ENCODE measurements around the gene CBFA2T2.

Gene CBFA2T2

DNA sequence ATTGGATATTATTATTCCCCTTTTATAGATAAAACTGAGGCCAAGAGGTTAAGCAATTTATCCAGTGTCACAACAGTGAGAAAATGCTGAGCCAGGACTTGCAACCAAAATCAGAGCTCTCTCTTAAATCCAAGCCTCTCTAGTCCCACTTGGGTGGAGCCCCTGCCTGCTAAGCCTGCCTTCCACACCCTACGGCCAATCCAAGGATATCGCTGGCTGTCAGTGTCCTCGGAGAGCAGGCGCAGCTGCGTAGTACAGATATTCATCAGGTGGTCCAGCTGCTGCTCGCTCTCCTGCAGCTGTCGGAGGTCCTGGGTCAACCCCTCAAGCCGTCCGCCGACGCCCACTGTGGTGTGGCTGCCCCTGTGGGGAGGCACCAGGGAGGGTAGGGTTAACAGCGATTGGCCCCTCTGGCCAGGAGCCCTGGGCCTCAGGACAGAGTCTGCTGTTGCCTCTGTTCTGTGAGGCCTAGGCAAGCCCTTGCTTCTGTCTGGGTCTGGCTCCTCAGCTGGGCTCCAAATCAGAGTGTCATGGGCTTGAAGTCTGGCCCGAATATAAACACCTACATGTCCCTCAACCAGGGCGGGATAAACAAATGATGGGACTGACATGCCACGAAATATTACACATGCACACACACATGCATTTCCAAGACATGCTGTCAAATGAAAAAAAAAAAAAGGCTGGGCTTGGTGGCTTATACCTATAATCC is 188.3 kb downstream of the CBFA2T2 start:
- H3K27me3 ChIP-seq (ENCODE audit: control insufficient read depth, insufficient read depth, low read length) = no peaks in the 10 kb centered on the region
- no peak overlapping the region for H3K9ac ChIP-seq (ENCODE audit: low read length)
- H3K9me3 ChIP-seq (ENCODE audit: control insufficient read depth, low read length) = no peaks in the 10 kb centered on the region
- no peak overlapping the region for H3K4me3 ChIP-seq (ENCODE audit: low read length)
- H3K36me3 ChIP-seq (ENCODE audit: control insufficient read depth, insufficient read depth, low read length) = no peaks in the 10 kb centered on the region
- H3K4me1 ChIP-seq (ENCODE audit: control insufficient read depth, insufficient read depth, low read length) = peaks cover 19% of the 10 kb centered on the region

DNA sequence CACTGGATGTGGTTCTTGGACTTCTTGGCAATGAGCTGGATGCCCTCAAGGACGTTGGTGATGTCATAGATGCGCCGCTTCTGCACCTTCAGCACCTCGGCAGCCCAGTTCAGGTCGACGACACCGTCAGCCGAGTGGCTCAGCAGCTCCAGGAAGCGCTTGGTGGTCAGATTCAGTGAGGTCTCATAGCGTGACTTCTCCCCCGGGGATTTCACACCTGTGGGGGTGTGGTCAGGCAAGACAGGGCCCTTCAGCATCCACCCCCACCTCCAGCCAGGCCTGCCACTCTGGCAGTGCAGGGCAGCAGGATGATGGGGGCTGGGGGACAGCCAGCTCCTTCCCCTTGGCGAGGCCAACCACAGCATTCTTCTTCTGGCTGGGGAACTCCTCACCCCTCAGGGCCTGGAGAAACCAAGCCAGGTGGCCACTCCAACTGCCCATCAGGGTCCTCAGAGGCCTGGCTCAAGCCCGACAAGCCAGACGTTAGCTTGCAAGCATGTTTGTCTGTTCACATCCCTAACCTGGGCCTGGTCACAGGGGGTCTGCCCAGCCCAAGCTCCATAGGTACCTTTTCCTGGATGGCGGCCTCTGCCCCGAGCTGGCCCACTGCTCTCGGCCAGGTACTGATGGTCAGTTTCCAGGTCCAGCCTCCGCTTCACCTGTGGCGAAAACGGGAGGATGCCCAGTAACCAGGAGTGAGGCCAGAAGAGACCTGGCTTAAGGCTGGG is 190.0 kb downstream of the CBFA2T2 start:
- H3K4me1 ChIP-seq (ENCODE audit: control insufficient read depth, insufficient read depth, low read length) = peaks cover 17% of the 10 kb centered on the region
- no peaks in the 10 kb centered on the region for H3K36me3 ChIP-seq (ENCODE audit: control insufficient read depth, insufficient read depth, low read length)
- H3K9me3 ChIP-seq (ENCODE audit: control insufficient read depth, low read length) = no peaks in the 10 kb centered on the region
- H3K27me3 ChIP-seq (ENCODE audit: control insufficient read depth, insufficient read depth, low read length) = no peaks in the 10 kb centered on the region
- no peak overlapping the region for H3K4me3 ChIP-seq (ENCODE audit: low read length)
- no peak overlapping the region for H3K9ac ChIP-seq (ENCODE audit: low read length)

DNA sequence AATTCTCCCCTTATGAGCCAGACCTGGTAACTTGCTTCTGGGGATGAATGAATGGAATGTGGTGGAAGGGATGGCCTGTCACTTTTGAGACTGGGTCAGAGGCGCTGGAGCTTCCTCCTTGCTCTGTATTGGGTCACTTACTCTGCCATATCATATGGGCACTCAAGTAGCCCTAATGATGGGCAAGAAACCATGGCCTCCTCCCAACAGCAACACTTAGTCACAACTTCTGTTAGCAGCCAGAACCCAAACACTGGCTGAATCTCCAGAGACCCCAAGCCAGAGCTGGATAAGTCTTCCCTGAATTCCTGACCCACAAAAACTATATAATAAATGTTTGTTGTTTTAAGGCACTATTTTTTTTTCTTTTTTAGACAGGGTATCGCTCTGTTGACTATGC is 190.8 kb downstream of the CBFA2T2 start:
- Histone ChIP-seq H3K4me3 (ENCODE audit: low read length) (no peak overlapping the region), H3K27me3 (ENCODE audit: control insufficient read depth, insufficient read depth, low read length) (no peaks in the 10 kb centered on the region), H3K36me3 (ENCODE audit: control insufficient read depth, insufficient read depth, low read length) (no peaks in the 10 kb centered on the region), H3K9ac (ENCODE audit: low read length) (no peak overlapping the region), H3K9me3 (ENCODE audit: control insufficient read depth, low read length) (no peaks in the 10 kb centered on the region), H3K4me1 (ENCODE audit: control insufficient read depth, insufficient read depth, low read length) (peaks cover 20% of the 10 kb centered on the region)

DNA sequence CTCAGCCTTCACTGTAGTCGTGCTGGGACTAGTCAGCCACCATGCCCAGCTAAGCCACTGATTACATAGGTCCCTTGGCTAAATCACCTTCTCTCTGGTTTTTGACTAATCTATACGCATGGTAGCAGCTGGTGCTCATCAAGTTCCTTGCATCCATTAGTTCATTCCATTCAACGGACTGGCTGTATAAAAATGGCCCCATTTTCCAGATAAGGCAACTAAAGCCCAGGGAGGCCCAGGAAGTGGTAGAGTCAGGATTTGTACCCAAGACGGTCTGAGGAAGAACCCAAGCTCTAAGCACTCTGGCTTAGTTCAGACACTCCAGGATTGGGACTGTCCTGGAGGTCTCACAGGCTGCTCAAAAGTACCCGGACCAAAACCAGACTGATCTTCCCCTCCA is 191.4 kb downstream of the CBFA2T2 start:
- H3K9ac ChIP-seq (ENCODE audit: low read length) = no peak overlapping the region
- H3K36me3 ChIP-seq (ENCODE audit: control insufficient read depth, insufficient read depth, low read length) = no peaks in the 10 kb centered on the region
- no peaks in the 10 kb centered on the region for H3K9me3 ChIP-seq (ENCODE audit: control insufficient read depth, low read length)
- H3K4me1 ChIP-seq (ENCODE audit: control insufficient read depth, insufficient read depth, low read length) = peaks cover 20% of the 10 kb centered on the region
- no peak overlapping the region for H3K4me3 ChIP-seq (ENCODE audit: low read length)
- no peaks in the 10 kb centered on the region for H3K27me3 ChIP-seq (ENCODE audit: control insufficient read depth, insufficient read depth, low read length)

DNA sequence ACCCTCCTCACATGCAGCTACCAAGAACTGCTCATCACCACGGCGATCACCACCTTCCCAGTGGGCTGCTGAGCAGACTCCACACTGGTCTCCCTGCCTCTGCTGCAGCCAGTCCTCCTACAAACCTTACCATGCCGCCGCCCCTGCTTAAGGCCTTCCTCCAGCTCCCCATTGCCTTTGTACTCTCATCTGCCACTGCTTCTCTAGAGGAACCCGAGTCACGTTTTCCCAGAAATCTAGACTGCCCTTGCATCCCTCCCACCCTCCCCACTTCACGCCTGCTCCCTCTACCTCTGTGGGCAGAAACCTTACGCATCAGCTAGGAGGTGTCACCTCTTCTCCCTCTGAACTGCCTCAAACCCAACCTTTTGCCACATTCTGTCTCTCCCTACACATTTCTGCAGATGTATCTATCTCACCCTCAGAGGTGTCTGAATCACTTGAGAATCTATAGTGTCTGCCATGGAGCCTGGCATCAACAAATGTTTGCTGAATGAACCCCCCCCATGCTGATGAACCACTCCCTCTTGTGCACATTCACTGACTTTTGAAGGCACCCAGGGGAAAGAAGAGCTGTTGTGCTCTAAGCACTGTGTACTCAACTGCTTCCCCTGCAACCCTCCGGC is 191.9 kb downstream of the CBFA2T2 start:
- Histone ChIP-seq H3K4me3 (ENCODE audit: low read length) (no peak overlapping the region), H3K4me1 (ENCODE audit: control insufficient read depth, insufficient read depth, low read length) (peaks cover 23% of the 10 kb centered on the region), H3K9ac (ENCODE audit: low read length) (no peak overlapping the region), H3K9me3 (ENCODE audit: control insufficient read depth, low read length) (no peaks in the 10 kb centered on the region), H3K36me3 (ENCODE audit: control insufficient read depth, insufficient read depth, low read length) (no peaks in the 10 kb centered on the region), H3K27me3 (ENCODE audit: control insufficient read depth, insufficient read depth, low read length) (no peaks in the 10 kb centered on the region)

DNA sequence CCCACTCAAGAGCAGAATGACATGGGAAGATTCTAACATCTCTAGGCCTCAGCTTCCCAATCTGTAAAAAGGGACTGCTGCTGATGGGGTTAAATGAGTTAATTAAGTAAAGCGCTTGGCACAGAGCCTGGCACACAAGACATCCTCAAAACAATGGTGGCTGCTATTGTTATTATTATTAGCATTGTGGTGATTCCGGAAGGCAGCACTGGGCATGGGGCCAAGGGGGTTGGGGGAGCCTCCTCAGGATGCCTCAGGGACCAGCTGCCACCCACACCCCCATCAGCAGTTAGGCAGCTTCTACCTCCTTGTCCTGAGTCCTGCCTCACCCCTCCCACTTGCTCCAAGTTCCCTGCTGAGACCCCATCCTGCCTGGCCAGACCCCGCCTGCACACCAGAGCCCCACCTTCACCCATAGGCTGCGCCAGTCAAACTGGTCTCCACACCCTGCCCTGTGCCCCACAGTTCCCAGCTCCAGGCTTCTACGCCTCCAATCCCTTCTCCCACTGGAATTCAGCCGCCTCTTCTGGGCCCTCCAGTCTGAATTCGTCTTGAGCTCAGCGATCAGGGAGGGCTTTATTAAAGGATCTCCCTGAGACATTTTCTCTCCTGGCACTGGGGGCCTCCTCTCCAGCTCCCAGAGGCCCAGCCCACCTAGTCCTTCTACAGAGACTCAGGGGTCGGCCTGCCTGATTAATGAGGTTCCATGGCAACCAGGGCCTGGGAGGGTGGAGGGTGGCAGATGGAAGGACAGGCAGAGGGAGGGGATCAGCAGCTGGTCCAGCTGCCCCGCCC is 194.8 kb downstream of the CBFA2T2 start:
- Histone ChIP-seq H3K27me3 (ENCODE audit: control insufficient read depth, insufficient read depth, low read length) (no peaks in the 10 kb centered on the region), H3K4me1 (ENCODE audit: control insufficient read depth, insufficient read depth, low read length) (peaks cover 27% of the 10 kb centered on the region), H3K4me3 (ENCODE audit: low read length) (no peak overlapping the region), H3K36me3 (ENCODE audit: control insufficient read depth, insufficient read depth, low read length) (no peaks in the 10 kb centered on the region), H3K9me3 (ENCODE audit: control insufficient read depth, low read length) (no peaks in the 10 kb centered on the region), H3K9ac (ENCODE audit: low read length) (peak overlapping the region; percentile 19)

DNA sequence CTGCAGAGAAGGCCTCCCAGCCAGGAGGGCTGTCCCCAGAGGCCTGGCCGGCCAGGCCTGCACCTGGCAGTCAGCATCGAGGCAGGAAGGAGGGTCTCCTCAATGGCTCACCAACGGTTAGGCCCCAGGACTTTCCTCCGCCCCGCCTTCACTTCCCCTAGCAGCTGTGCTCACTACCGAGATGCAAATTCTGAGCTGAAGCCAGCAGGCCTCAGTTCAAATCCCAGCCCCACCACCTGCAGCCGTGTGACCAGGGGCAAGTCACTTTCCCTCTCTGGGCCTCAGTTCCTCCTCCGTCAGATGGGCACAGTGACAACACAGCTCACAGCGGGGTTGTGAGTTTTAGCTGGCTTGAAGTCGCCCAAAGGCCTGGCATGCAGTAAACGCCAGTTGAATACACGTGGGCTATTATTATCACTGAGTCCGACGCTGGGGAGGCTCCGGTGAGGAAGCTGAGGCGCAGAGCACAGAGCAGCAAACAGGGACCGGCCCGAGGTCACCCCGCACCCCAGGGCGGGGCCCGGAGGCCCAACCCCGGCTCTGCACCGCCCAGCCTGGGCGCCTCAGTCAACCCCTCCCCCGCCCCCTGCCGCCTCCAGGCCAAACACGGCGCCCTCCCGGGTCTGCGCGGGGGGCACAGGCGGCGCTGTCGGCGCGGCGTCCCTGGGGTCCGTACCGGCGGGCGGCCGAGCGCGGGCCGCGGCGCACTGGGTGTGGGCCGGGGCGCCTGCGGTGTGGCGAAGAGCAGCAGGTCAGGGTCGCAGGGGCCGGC is 195.6 kb downstream of the CBFA2T2 start:
- Histone ChIP-seq H3K27me3 (ENCODE audit: control insufficient read depth, insufficient read depth, low read length) (no peaks in the 10 kb centered on the region), H3K4me3 (ENCODE audit: low read length) (no peak overlapping the region), H3K36me3 (ENCODE audit: control insufficient read depth, insufficient read depth, low read length) (no peaks in the 10 kb centered on the region), H3K4me1 (ENCODE audit: control insufficient read depth, insufficient read depth, low read length) (peaks cover 27% of the 10 kb centered on the region), H3K9me3 (ENCODE audit: control insufficient read depth, low read length) (no peaks in the 10 kb centered on the region), H3K9ac (ENCODE audit: low read length) (peak overlapping the region; percentile 19)

DNA sequence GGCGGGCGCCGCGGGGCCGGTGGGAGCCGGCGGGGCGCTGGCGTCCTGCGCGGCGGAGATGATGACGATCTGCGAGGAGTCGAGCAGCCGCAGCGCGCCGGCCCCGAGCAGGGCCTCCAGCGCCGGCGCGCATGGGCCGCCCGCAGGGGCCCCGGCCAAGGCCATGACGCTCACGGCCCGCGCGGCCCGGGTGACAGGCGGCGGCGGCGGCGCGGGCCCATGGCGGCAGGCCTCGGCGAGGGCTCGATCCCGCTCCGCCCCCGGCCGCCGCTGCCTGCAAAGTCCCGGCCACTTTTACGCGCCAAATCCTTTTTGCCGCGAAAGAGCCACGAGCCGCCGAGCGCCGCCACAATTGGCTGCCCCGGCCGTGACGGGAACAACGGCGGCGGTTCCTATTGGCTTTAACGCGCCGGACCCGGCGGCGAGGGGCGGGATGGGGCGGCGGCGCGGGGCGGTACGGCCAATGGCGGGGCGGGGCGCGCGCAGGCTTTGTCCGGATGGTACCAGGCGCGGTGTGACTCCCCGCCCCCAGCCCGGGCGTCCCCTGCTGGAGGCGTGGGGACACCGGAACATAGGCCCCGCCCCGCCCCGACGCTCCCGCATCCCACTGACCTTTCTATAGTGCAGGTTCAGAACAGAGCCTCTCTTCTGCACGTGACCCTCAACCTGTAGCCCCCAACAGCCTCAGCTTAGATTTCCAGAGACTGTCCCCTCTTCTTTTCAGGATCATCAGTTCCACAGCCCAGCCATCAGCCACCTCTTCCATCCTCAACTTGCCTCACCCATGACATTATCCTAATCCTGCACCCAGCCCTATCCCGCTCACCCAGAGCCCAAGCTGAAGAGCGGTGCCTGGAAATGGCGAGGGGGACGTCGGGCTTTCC is 196.4 kb downstream of the CBFA2T2 start, which contains the start of gene E2F1:
Gene E2F1, minus strand, starts transcription at position 286 of the 884 bp plus-strand sequence. Its CDS starts 121 bp downstream, at position 165.
- H3K9ac ChIP-seq (ENCODE audit: low read length) = peak within 1 kb of the TSS; percentile 19
- H3K27me3 ChIP-seq (ENCODE audit: control insufficient read depth, insufficient read depth, low read length) = no peaks in the 10 kb centered on the region
- H3K4me1 ChIP-seq (ENCODE audit: control insufficient read depth, insufficient read depth, low read length) = peaks cover 27% of the 10 kb centered on the region
- H3K9me3 ChIP-seq (ENCODE audit: control insufficient read depth, low read length) = no peaks in the 10 kb centered on the region
- no peaks in the 10 kb centered on the region for H3K36me3 ChIP-seq (ENCODE audit: control insufficient read depth, insufficient read depth, low read length)
- H3K4me3 ChIP-seq (ENCODE audit: low read length) = no peak within 1 kb of the TSS

DNA sequence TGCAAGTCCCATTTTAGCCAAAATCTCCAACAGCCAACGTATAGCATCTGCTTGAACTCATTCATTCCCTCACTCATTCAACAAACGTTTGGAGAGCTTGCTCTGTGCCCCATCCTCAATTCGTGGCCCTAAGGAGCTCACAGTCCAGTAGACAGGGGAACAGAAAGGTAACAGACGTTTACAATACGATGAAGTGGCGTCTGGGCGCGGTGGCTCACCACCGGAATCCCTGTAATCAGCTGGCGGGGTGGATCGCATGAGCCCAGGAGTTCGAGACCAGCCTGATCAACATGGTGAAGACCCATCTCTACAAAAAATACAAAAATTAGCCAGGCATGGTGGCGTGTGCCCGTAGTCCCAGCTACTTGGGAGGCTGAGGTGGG is 197.1 kb downstream of the CBFA2T2 start:
- no peak overlapping the region for H3K9ac ChIP-seq (ENCODE audit: low read length)
- no peaks in the 10 kb centered on the region for H3K9me3 ChIP-seq (ENCODE audit: control insufficient read depth, low read length)
- no peaks in the 10 kb centered on the region for H3K36me3 ChIP-seq (ENCODE audit: control insufficient read depth, insufficient read depth, low read length)
- no peaks in the 10 kb centered on the region for H3K27me3 ChIP-seq (ENCODE audit: control insufficient read depth, insufficient read depth, low read length)
- H3K4me3 ChIP-seq (ENCODE audit: low read length) = no peak overlapping the region
- peaks cover 27% of the 10 kb centered on the region for H3K4me1 ChIP-seq (ENCODE audit: control insufficient read depth, insufficient read depth, low read length)

DNA sequence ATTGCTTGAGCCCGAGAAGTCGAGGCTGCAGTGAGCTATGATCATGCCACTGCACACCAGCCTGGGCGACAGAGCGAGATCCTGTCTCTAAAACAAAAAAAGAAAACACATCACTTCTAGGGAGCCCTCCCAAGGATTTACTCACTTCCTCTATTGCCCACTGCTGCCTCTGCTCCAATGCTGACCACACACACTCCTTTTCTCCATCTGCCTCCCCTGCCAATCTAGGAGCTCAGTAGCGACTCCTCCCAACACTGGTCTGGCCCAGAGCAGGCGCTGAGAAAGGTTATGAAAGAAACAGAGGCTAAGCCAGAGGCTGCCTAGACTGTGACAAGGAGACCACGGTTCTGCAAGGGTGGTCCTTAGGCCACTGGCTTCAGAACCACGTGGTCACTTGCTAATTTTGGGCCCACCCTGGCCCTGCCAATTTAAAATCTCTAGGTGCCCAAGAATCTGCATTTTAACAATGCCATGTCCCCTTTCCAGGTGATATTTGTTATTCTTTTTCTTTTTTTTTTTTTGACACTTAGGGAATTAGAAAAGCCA is 197.5 kb downstream of the CBFA2T2 start:
- Histone ChIP-seq H3K4me3 (ENCODE audit: low read length) (no peak overlapping the region), H3K4me1 (ENCODE audit: control insufficient read depth, insufficient read depth, low read length) (peaks cover 24% of the 10 kb centered on the region), H3K36me3 (ENCODE audit: control insufficient read depth, insufficient read depth, low read length) (no peaks in the 10 kb centered on the region), H3K9ac (ENCODE audit: low read length) (no peak overlapping the region), H3K9me3 (ENCODE audit: control insufficient read depth, low read length) (no peaks in the 10 kb centered on the region), H3K27me3 (ENCODE audit: control insufficient read depth, insufficient read depth, low read length) (no peaks in the 10 kb centered on the region)
